CD8-positive, alpha-beta memory T cell (primary cell): ENCODE measurements around the gene KIF6. TPM values are rescaled to one million over a fixed set of nuclear protein-coding genes. Genes with fewer than 3 reads are reported as not detected.

Source experiments
- CTCF ChIA-PET: fragments of 350-600 bp; sonication (Branson Sonifier 250); formaldehyde crosslinking; loops from one replicate; lab custom pipeline; 2021; ENCODE audit warnings: antibody characterized with exemption; lab: Charles Lee
- POLR2A ChIA-PET: fragments of 350-600 bp; sonication (Branson Sonifier 250); formaldehyde crosslinking; loops from one replicate; lab custom pipeline; 2021; ENCODE audit warnings: antibody characterized with exemption; lab: Charles Lee
- DNase-seq, 5 donors: peaks; one replicate each; pipeline versions ENCODE4 v3.0.0 to v3.0.0-alpha.2; 2020 to 2022; ENCODE audit warnings: mixed read lengths in 1 of 5
- H3K27ac ChIP-seq: one replicate; pipeline ENCODE4 v1.7.0; 2013; ENCODE audit warnings: low read depth, mild to moderate bottlenecking, low read length, moderate library complexity
- H3K27me3 ChIP-seq: 2 replicates; pipeline ENCODE4 v1.7.0; 2013; ENCODE audit warnings: low read length, mild to moderate bottlenecking; ENCODE audit not compliant: insufficient read depth, poor library complexity, severe bottlenecking
- H3K36me3 ChIP-seq: 2 replicates; pipeline ENCODE4 v1.7.0; 2013; ENCODE audit warnings: mild to moderate bottlenecking, low read length, moderate library complexity; ENCODE audit not compliant: insufficient read depth
- H3K4me1 ChIP-seq: 2 replicates; pipeline ENCODE4 v1.7.0; 2013; ENCODE audit warnings: mild to moderate bottlenecking, low read length, moderate library complexity; ENCODE audit not compliant: insufficient read depth
- H3K4me3 ChIP-seq: 2 replicates; pipeline ENCODE4 v1.7.0; 2013; ENCODE audit warnings: mild to moderate bottlenecking, low read length
- H3K9me3 ChIP-seq: 2 replicates; pipeline ENCODE4 v1.7.0; 2013; ENCODE audit warnings: mild to moderate bottlenecking, low read length
- H3K27ac Mint-ChIP-seq, 8 donors: one replicate each; pipeline ENCODE4 v1.8.0; 2020 to 2021; ENCODE audit warnings: mixed read lengths in 8 of 8, mild to moderate bottlenecking in 6 of 8, inconsistent platforms in 3 of 8, moderate library complexity in 3 of 8
- H3K27me3 Mint-ChIP-seq, 2 donors: one replicate each; pipeline ENCODE4 v1.8.0; 2020 to 2021; ENCODE audit warnings: mixed read lengths in 2 of 2, mild to moderate bottlenecking in 1 of 2, moderate library complexity in 1 of 2
- H3K36me3 Mint-ChIP-seq, 3 donors: one replicate each; pipeline ENCODE4 v1.8.0; 2020 to 2021; ENCODE audit warnings: mixed read lengths in 3 of 3, inconsistent platforms in 1 of 3, mild to moderate bottlenecking in 1 of 3
- H3K4me1 Mint-ChIP-seq, 3 donors: one replicate each; pipeline ENCODE4 v1.8.0; 2020 to 2021; ENCODE audit warnings: mixed read lengths in 3 of 3, inconsistent platforms in 1 of 3, mild to moderate bottlenecking in 1 of 3
- H3K4me3 Mint-ChIP-seq, 7 donors: one replicate each; pipeline ENCODE4 v1.8.0; 2020 to 2021; ENCODE audit warnings: mixed read lengths in 7 of 7, mild to moderate bottlenecking in 6 of 7, moderate library complexity in 4 of 7, inconsistent platforms in 2 of 7
- H3K9me3 Mint-ChIP-seq, 5 donors: one replicate each; pipeline ENCODE4 v1.8.0; 2020 to 2022; ENCODE audit warnings: mixed read lengths in 5 of 5, mild to moderate bottlenecking in 3 of 5, moderate library complexity in 2 of 5, inconsistent platforms in 1 of 5
- polyA plus RNA-seq: library from polyadenylated mRNA; unstranded; fragments of 300-500 nt; fragmentation: Illumina TruSeq; gene quantifications from one replicate; pipeline ENCODE4 v1.2.3, GENCODE V29; 2021
- total RNA-seq, 2 experiments: library from RNA; stranded (reverse); gene quantifications; one replicate each; pipeline ENCODE4 v1.2.3, GENCODE V29; 2021

KIF6 gene
- total and polyA plus RNA-seq, 3 experiments from 2014 or later: 0.22 TPM; not detected in 1

- CTCF ChIA-PET: no interaction called here
- Histone ChIP-seq H3K27me3 (no peaks in the 10 kb centered on the region), H3K36me3 (no peaks in the 10 kb centered on the region), H3K4me3 (no peak overlapping the region), H3K4me1 (no peaks in the 10 kb centered on the region), H3K9me3 (no peaks in the 10 kb centered on the region), H3K27ac (no peak overlapping the region)
- peaks cover 10 to 12% of the 10 kb centered on the region in 2 donors for H3K27me3 Mint-ChIP-seq
- DNase-seq: no peak
- POLR2A ChIA-PET: no interaction called here
- no peaks in the 10 kb centered on the region for H3K4me1 Mint-ChIP-seq
- no peaks in the 10 kb centered on the region for H3K36me3 Mint-ChIP-seq
- H3K4me3 Mint-ChIP-seq: no peak overlapping the region
- H3K27ac Mint-ChIP-seq: no peak overlapping the region
- peaks cover 0 to 2% (median 0%) of the 10 kb centered on the region in 5 donors for H3K9me3 Mint-ChIP-seq
These were observed 82.9 kb downstream of the KIF6 start for GRCh38 chr6:39642270-39642669.

- H3K36me3 ChIP-seq: no peaks in the 10 kb centered on the region
- H3K27ac Mint-ChIP-seq: no peak overlapping the region
- H3K27me3 ChIP-seq: no peaks in the 10 kb centered on the region
- H3K27ac ChIP-seq: no peak overlapping the region
- CTCF ChIA-PET: no interaction called here
- H3K36me3 Mint-ChIP-seq: no peaks in the 10 kb centered on the region
- no peaks in the 10 kb centered on the region for H3K9me3 ChIP-seq
- no peaks in the 10 kb centered on the region for H3K4me1 Mint-ChIP-seq
- H3K27me3 Mint-ChIP-seq: peaks cover 12 to 16% of the 10 kb centered on the region in 2 donors
- no peak for DNase-seq
- H3K9me3 Mint-ChIP-seq: no peaks in the 10 kb centered on the region
- no peak overlapping the region for H3K4me3 ChIP-seq
- H3K4me1 ChIP-seq: no peaks in the 10 kb centered on the region
- H3K4me3 Mint-ChIP-seq: no peak overlapping the region
- POLR2A ChIA-PET: no interaction called here
These were observed 86.9 kb downstream of the KIF6 start for GRCh38 chr6:39638126-39638822.

- H3K4me3 Mint-ChIP-seq: no peak overlapping the region
- POLR2A ChIA-PET: no interaction called here
- CTCF ChIA-PET: no interaction called here
These were observed 90.4 kb downstream of the KIF6 start for GRCh38 chr6:39634646-39635341.

GRCh38 chr6:39625209-39625608 lies 100.0 kb downstream of the KIF6 start:
- Histone ChIP-seq H3K4me3 (no peak overlapping the region), H3K36me3 (no peaks in the 10 kb centered on the region), H3K4me1 (no peaks in the 10 kb centered on the region), H3K9me3 (no peaks in the 10 kb centered on the region), H3K27me3 (no peaks in the 10 kb centered on the region), H3K27ac (no peak overlapping the region)
- Mint-ChIP-seq H3K36me3 (no peaks in the 10 kb centered on the region), H3K4me1 (no peaks in the 10 kb centered on the region), H3K4me3 (no peak overlapping the region), H3K9me3 (no peaks in the 10 kb centered on the region), H3K27me3 (peaks cover 0 to 27% of the 10 kb centered on the region in 2 donors), H3K27ac (no peak overlapping the region)
- ChIA-PET CTCF (no interaction called here), POLR2A (no interaction called here)
- no peak for DNase-seq

More at GRCh38 chr6:39634646-39635341, 90.4 kb downstream of the KIF6 start:
- no peak overlapping the region for H3K27ac ChIP-seq
- H3K27me3 ChIP-seq: no peaks in the 10 kb centered on the region
- H3K36me3 ChIP-seq: no peaks in the 10 kb centered on the region
- H3K27me3 Mint-ChIP-seq: peaks cover 5 to 17% of the 10 kb centered on the region in 2 donors
- H3K4me1 Mint-ChIP-seq: no peaks in the 10 kb centered on the region
- no peaks in the 10 kb centered on the region for H3K36me3 Mint-ChIP-seq
- H3K27ac Mint-ChIP-seq: no peak overlapping the region
- no peak overlapping the region for H3K4me3 ChIP-seq
- no peak for DNase-seq
- H3K9me3 ChIP-seq: no peaks in the 10 kb centered on the region
- H3K4me1 ChIP-seq: no peaks in the 10 kb centered on the region
- no peaks in the 10 kb centered on the region for H3K9me3 Mint-ChIP-seq

GRCh38 chr6:39623750-39624149 lies 101.5 kb downstream of the KIF6 start:
- H3K27ac Mint-ChIP-seq: no peak overlapping the region

GRCh38 chr6:39617520-39617919 lies 107.7 kb downstream of the KIF6 start:
- H3K4me1 ChIP-seq: no peaks in the 10 kb centered on the region
- Mint-ChIP-seq H3K4me1 (no peaks in the 10 kb centered on the region), H3K36me3 (no peaks in the 10 kb centered on the region), H3K4me3 (no peak overlapping the region), H3K27ac (no peak overlapping the region), H3K9me3 (no peaks in the 10 kb centered on the region), H3K27me3 (peaks cover 0 to 4% of the 10 kb centered on the region in 2 donors)
- no peak overlapping the region for H3K27ac ChIP-seq
- CTCF ChIA-PET: no interaction called here
- H3K27me3 ChIP-seq: no peaks in the 10 kb centered on the region
- no peak overlapping the region for H3K4me3 ChIP-seq
- POLR2A ChIA-PET: no interaction called here
- DNase-seq: no peak
- no peaks in the 10 kb centered on the region for H3K36me3 ChIP-seq
- H3K9me3 ChIP-seq: no peaks in the 10 kb centered on the region

More at GRCh38 chr6:39623750-39624149, 101.5 kb downstream of the KIF6 start:
- Mint-ChIP-seq H3K4me1 (no peaks in the 10 kb centered on the region), H3K9me3 (no peaks in the 10 kb centered on the region), H3K4me3 (no peak overlapping the region), H3K36me3 (no peaks in the 10 kb centered on the region), H3K27me3 (peaks cover 0 to 18% of the 10 kb centered on the region in 2 donors)
- no peaks in the 10 kb centered on the region for H3K27me3 ChIP-seq
- no peaks in the 10 kb centered on the region for H3K36me3 ChIP-seq
- ChIA-PET POLR2A (no interaction called here), CTCF (no interaction called here)
- no peak overlapping the region for H3K4me3 ChIP-seq
- no peaks in the 10 kb centered on the region for H3K4me1 ChIP-seq
- H3K9me3 ChIP-seq: no peaks in the 10 kb centered on the region
- DNase-seq: no peak
- H3K27ac ChIP-seq: no peak overlapping the region

- Histone ChIP-seq H3K4me3 (no peak overlapping the region), H3K27me3 (no peaks in the 10 kb centered on the region), H3K9me3 (no peaks in the 10 kb centered on the region), H3K4me1 (no peaks in the 10 kb centered on the region), H3K36me3 (no peaks in the 10 kb centered on the region), H3K27ac (no peak overlapping the region)
- no peak overlapping the region for H3K27ac Mint-ChIP-seq
- H3K9me3 Mint-ChIP-seq: no peaks in the 10 kb centered on the region
- no peaks in the 10 kb centered on the region for H3K4me1 Mint-ChIP-seq
- peaks cover 0 to 4% of the 10 kb centered on the region in 2 donors for H3K27me3 Mint-ChIP-seq
- CTCF ChIA-PET: no interaction called here
- no peaks in the 10 kb centered on the region for H3K36me3 Mint-ChIP-seq
- POLR2A ChIA-PET: no interaction called here
- DNase-seq: no peak
- no peak overlapping the region for H3K4me3 Mint-ChIP-seq
These were observed 108.2 kb downstream of the KIF6 start for GRCh38 chr6:39617026-39617425.

GRCh38 chr6:39615622-39616021 lies 109.6 kb downstream of the KIF6 start:
- POLR2A ChIA-PET: no interaction called here
- H3K27me3 Mint-ChIP-seq: peaks cover 0 to 7% of the 10 kb centered on the region in 2 donors
- Histone ChIP-seq H3K27ac (no peak overlapping the region), H3K4me3 (no peak overlapping the region), H3K36me3 (no peaks in the 10 kb centered on the region), H3K4me1 (no peaks in the 10 kb centered on the region), H3K27me3 (no peaks in the 10 kb centered on the region), H3K9me3 (no peaks in the 10 kb centered on the region)
- H3K9me3 Mint-ChIP-seq: no peaks in the 10 kb centered on the region
- DNase-seq: no peak
- CTCF ChIA-PET: no interaction called here
- H3K4me1 Mint-ChIP-seq: no peaks in the 10 kb centered on the region
- H3K4me3 Mint-ChIP-seq: no peak overlapping the region
- H3K36me3 Mint-ChIP-seq: no peaks in the 10 kb centered on the region
- no peak overlapping the region for H3K27ac Mint-ChIP-seq
